ENCODE data around the gene MORN5.

The MORN5 gene

GRCh38 chr9:122201641-122202040 lies 41.9 kb downstream of the MORN5 start:
- no peak for DNase-seq (ENCODE audit: extremely low read depth, low read depth)
- no peak for TF ChIP-seq CTCF (IDR thresholded peaks at IDR 0.05; ENCODE audit: low read depth, low read length)

GRCh38 chr9:122202111-122202510 lies 42.4 kb downstream of the MORN5 start:
- no peak for DNase-seq (ENCODE audit: extremely low read depth, low read depth)

GRCh38 chr9:122204055-122204454 lies 44.3 kb downstream of the MORN5 start:
- no peak for DNase-seq (ENCODE audit: extremely low read depth, low read depth)

More at GRCh38 chr9:122202111-122202510, 42.4 kb downstream of the MORN5 start:
- no peak for TF ChIP-seq CTCF (IDR thresholded peaks at IDR 0.05; ENCODE audit: low read depth, low read length)

GRCh38 chr9:122204491-122204890 lies 44.8 kb downstream of the MORN5 start:
- TF ChIP-seq CTCF (IDR thresholded peaks at IDR 0.05; ENCODE audit: low read depth, low read length), result no peak
- DNase-seq (ENCODE audit: extremely low read depth, low read depth), result no peak

More at GRCh38 chr9:122204055-122204454, 44.3 kb downstream of the MORN5 start:
- TF ChIP-seq CTCF (IDR thresholded peaks at IDR 0.05; ENCODE audit: low read depth, low read length), result no peak

- no peak for DNase-seq (ENCODE audit: extremely low read depth, low read depth)
- TF ChIP-seq CTCF (IDR thresholded peaks at IDR 0.05; ENCODE audit: low read depth, low read length), result no peak
Measured at GRCh38 chr9:122205176-122205575, 45.5 kb downstream of the MORN5 start.

GRCh38 chr9:122206118-122207046 lies 46.7 kb downstream of the MORN5 start:
- DNase-seq (ENCODE audit: extremely low read depth, low read depth), result peak; percentile 40
- no peak for TF ChIP-seq CTCF (IDR thresholded peaks at IDR 0.05; ENCODE audit: low read depth, low read length)

- no peak for DNase-seq (ENCODE audit: extremely low read depth, low read depth)
- no peak for TF ChIP-seq CTCF (IDR thresholded peaks at IDR 0.05; ENCODE audit: low read depth, low read length)
Measured at GRCh38 chr9:122207096-122207495, 47.4 kb downstream of the MORN5 start.

All from AG09319 (cell line).